ENCODE measurements around the gene KCNK4. TPM values are rescaled to one million over a fixed set of nuclear protein-coding genes. Genes with fewer than 3 reads are reported as not detected.

Gene KCNK4
- total RNA-seq, 1 experiment from 2014 or later: 0.28 TPM

DNA sequence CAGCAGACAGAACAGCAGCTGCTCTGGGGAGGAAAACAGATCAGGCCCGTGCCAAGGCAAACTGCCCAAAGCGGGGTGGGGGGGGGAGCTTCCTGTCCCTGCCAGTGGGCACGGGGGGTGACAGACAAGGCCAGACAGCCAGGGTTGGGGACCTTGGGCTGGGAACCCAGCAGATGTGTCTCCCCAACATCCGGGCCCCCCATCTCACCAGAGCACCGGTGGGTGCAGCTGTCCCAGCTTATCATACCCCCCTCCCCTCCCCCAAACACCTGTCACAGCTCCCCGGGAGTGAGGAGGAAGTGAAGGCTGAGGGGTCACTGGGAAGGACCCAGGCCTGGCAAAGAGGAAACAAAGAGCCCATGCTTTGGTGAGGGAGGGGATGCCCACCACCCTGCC, 45.7 kb upstream of the KCNK4 start:
- H3K14ac ChIP-seq (ENCODE audit: insufficient read depth, low read length): no peak overlapping the region
- H2BK5ac ChIP-seq (ENCODE audit: insufficient read length, low read length): no peak overlapping the region
- peaks cover 12 to 22% (median 13%) of the 10 kb centered on the region in 3 experiments; a peak in 6 of 7 replicates for H3K36me3 Mint-ChIP-seq (ENCODE audit: insufficient read depth in 1 of 3, low read depth in 3 of 3)
- no peak overlapping the region for H2BK15ac ChIP-seq (ENCODE audit: low read depth, low read length)
- H3K27me3 Mint-ChIP-seq (ENCODE audit: low read depth): no peaks in the 10 kb centered on the region
- no peak overlapping the region for H2BK120ac ChIP-seq (ENCODE audit: low read depth, low read length, poor library complexity, severe bottlenecking)
- DNase-seq: no peak
- H3K23me2 ChIP-seq (ENCODE audit: insufficient read length, low read depth, low read length, poor library complexity, severe bottlenecking): peaks cover 19% of the 10 kb centered on the region
- no peaks in the 10 kb centered on the region for H3K9me3 ChIP-seq (ENCODE audit: control insufficient read depth, low read depth, low read length)
- peaks cover 9% of the 10 kb centered on the region; the same call in 1 of the 2 replicates for H3K79me2 ChIP-seq (ENCODE audit: insufficient read depth, low read length)
- no peak overlapping the region for H3K56ac ChIP-seq (ENCODE audit: insufficient read length, low read depth, low read length)
- H3K9ac ChIP-seq (ENCODE audit: extremely low read depth, insufficient read length, low read length): peak overlapping the region; percentile 50
- H3K27me3 ChIP-seq (ENCODE audit: insufficient read depth, low read length): no peaks in the 10 kb centered on the region
- no peaks in the 10 kb centered on the region for H3K79me1 ChIP-seq (ENCODE audit: insufficient read depth, low read depth, low read length, poor library complexity, severe bottlenecking)
- H2AK5ac ChIP-seq (ENCODE audit: insufficient read length, low read length): no peak overlapping the region
- no peak overlapping the region for H3T11ph ChIP-seq (ENCODE audit: low read length)
- no peak overlapping the region for H4K8ac ChIP-seq (replicated peaks; ENCODE audit: insufficient read length, low read depth, low read length)
- H3K4me1 Mint-ChIP-seq: peaks cover 38 to 46% of the 10 kb centered on the region in 2 experiments
- H3K4me3 Mint-ChIP-seq: peak overlapping the region; percentile 88 to 94
- no CpG with 5 or more reads among the region's 6 CpGs for WGBS (ENCODE audit: extremely low coverage, insufficient read length, low lambda C conversion rate)
- no peak for TF ChIP-seq CTCF (conservative IDR thresholded peaks at IDR 0.05)
- H4K91ac ChIP-seq (ENCODE audit: insufficient read length, low read depth, low read length): no peak overlapping the region
- H2BK12ac ChIP-seq (ENCODE audit: insufficient read length, low read depth, low read length): no peak overlapping the region
- H2BK20ac ChIP-seq (ENCODE audit: low read depth, low read length, poor library complexity, severe bottlenecking): no peak overlapping the region
- no peaks in the 10 kb centered on the region for H4K20me1 ChIP-seq (ENCODE audit: control insufficient read depth, insufficient read depth, insufficient read length)
- no peak overlapping the region; a peak in 1 of 7 replicates for H3K27ac Mint-ChIP-seq
- no peak overlapping the region for H3K23ac ChIP-seq (ENCODE audit: insufficient read length, low read depth, low read length)
- no peak overlapping the region for H3K27ac ChIP-seq (ENCODE audit: insufficient read length, low read depth, low read length)
- H4K5ac ChIP-seq (ENCODE audit: insufficient read length, low read depth, low read length): no peak overlapping the region
- peaks cover 9% of the 10 kb centered on the region; the same call in 1 of the 2 replicates for H3K4me1 ChIP-seq (ENCODE audit: insufficient read depth, low read length)
- no peaks in the 10 kb centered on the region; a peak in 1 of 5 replicates for H3K9me3 Mint-ChIP-seq
- peak overlapping the region; percentile 39 for H3K4me2 ChIP-seq (ENCODE audit: insufficient read depth, insufficient read length, low read length)
- no peak overlapping the region for H2AFZ ChIP-seq (ENCODE audit: low read length)
- H3K4ac ChIP-seq (ENCODE audit: low read depth, low read length): no peak overlapping the region
- no peak overlapping the region for H3K18ac ChIP-seq (ENCODE audit: insufficient read length, low read depth, low read length)

Data from H9 (cell line).